Eye (tissue), 1 donor: Measurements from ENCODE around the gene SFPQ.

ENCODE experiments used
- DNase-seq: peaks from one replicate; pipeline ENCODE4 v3.0.0-alpha.2; 2015

Gene SFPQ

DNA sequence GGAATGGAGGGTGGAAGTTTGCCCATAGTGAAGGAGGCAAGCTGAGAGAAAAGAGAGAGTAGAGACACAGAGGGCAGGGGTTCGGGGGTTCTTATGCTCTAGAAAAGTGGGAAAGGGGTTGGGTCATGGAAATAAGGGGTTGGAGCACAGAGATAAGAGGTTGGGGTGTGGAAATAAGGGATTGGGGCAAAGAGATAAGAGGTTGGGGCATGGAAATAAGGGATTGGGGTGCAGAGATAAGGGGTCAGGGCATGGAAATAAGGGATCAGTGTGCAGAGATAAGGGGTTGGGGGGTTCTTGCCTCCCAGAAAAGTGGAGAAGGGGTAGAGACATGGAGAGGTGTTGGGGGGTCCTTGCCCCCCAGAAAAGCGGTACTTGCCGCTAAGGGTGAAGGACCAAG is 56.2 kb downstream of the SFPQ start:
- DNase-seq: no peak
